ENCODE measurements around the gene PLAAT4.

PLAAT4 gene, protein sequence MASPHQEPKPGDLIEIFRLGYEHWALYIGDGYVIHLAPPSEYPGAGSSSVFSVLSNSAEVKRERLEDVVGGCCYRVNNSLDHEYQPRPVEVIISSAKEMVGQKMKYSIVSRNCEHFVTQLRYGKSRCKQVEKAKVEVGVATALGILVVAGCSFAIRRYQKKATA

DNA sequence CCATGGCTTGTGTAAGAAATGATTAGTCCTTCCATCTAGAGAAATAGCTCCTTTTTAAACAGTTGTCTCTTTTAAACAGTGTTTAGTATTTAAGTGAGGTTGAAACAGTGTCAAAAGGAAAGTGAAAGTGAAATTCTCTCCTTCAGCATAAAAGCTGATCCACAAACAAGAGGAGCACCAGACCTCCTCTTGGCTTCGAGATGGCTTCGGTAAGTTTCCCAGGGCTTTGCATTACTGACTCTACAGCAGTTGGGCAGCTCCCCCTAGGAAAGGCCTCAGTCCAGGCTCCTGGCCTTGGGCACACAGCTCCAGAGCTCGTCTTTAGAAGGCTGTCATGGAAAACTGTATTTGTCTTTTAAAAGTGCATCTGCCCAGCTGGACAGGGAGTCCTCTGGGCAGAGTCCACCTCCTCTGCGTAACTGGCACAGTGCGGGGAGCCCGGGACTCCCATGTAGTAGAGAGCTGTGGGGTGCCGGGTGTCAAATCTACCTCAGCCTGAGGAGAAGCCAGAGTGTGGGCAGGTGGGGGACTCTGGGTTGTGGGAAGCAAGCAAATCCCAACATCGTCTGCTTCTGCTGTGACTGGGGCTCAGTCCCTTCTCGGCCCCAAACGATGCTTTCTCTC lies at the start of gene PLAAT4:
TSS of gene PLAAT4 (plus strand) at position 140 of the 624 bp plus-strand sequence. CDS start at position 201, 61 bp downstream.
- peak; percentile 65 for DNase-seq (ENCODE audit: low read depth)
- TF ChIP-seq, protein P1, sequence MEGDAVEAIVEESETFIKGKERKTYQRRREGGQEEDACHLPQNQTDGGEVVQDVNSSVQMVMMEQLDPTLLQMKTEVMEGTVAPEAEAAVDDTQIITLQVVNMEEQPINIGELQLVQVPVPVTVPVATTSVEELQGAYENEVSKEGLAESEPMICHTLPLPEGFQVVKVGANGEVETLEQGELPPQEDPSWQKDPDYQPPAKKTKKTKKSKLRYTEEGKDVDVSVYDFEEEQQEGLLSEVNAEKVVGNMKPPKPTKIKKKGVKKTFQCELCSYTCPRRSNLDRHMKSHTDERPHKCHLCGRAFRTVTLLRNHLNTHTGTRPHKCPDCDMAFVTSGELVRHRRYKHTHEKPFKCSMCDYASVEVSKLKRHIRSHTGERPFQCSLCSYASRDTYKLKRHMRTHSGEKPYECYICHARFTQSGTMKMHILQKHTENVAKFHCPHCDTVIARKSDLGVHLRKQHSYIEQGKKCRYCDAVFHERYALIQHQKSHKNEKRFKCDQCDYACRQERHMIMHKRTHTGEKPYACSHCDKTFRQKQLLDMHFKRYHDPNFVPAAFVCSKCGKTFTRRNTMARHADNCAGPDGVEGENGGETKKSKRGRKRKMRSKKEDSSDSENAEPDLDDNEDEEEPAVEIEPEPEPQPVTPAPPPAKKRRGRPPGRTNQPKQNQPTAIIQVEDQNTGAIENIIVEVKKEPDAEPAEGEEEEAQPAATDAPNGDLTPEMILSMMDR (IDR thresholded peaks at IDR 0.05; ENCODE audit: low read length, missing control alignments) = peak; percentile 1
- peak within 1 kb of the TSS; percentile 48 for H3K4me3 ChIP-seq (replicated peaks; ENCODE audit: low read depth, low read length)

DNA sequence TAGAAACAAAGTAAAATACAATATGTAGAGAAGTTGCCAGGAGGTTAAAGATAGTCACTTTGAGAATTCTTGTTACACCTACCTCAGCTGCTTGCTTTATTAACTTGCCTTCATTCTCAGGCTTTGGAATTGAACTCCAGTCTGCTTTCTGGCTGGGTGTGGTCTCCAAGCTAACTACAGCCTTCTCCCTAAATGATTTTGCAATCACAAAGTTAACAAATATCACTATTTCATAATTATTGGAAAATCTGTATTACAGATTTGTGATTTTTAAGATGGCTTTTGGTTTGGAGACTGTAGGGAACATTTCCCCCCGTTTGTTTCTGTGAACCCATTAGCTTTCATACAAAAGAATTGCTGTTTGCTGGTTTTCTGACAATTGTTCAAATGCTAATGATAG lies 47.8 kb upstream of the PLAAT4 start:
- TF ChIP-seq, protein P1 (IDR thresholded peaks at IDR 0.05; ENCODE audit: low read length, missing control alignments) = no peak
- DNase-seq (ENCODE audit: low read depth) = no peak
- no peak overlapping the region for H3K4me3 ChIP-seq (replicated peaks; ENCODE audit: low read depth, low read length)

DNA sequence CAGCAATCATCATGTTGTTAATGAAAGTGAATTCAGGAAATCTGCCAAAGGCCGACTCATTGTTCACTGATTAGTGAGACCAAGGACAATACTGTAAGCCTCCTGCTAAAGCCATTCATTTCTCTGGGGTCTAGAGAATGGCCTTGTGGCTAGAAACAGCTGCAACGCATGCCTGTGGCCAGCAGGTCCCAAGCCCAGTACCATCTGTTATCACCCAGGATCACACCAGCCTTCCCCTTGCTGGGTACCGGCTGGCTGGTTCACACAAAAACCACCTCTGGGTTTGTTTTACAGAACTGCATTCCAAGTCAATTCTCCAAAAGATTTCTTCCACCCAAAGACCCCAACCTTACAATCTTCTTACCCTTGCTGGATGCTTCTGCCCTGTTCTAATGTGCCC lies 46.7 kb upstream of the PLAAT4 start:
- TF ChIP-seq, protein P1 (IDR thresholded peaks at IDR 0.05; ENCODE audit: low read length, missing control alignments) = peak; percentile 8
- no peak overlapping the region for H3K4me3 ChIP-seq (replicated peaks; ENCODE audit: low read depth, low read length)
- DNase-seq (ENCODE audit: low read depth) = peak; percentile 48

DNA sequence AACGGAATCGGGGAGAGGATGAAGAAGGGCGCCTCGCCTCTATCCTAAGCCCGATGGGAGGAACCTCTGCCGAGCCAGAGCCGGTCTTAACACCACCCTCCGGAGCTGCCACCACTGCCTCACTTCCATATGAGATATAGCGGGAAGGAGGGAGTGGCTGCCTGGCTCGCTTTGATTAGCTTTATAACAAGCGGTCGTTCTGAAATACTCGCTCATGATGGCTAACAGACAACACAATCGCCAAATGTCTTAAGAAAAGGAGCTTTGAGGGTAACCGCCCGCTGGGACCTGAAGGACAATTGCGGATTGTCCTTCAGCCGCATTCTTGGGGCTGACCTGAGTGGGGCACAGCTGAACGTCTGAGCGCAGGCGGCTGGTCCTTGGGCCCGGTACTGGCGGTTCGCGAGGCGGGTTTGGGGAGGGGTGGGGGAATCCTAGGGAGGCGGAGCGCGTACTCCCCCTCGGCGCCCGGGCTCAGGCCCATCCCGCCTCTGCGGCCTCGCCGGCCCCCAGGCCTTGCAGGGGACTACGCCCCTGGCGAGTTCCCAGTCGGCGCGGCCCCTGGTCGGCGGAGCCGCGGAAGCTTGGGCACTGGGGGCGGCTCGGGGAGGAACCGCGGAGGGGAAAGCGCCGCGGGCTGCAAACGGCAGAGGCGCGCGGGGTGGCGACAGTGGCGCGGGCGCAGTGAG lies 45.9 kb upstream of the PLAAT4 start, which contains the start of gene PLAAT5:
TSS of gene PLAAT5 (minus strand) at position 617 of the 689 bp plus-strand sequence. CDS start at position 484, 133 bp downstream.
- TF ChIP-seq, protein P1 (IDR thresholded peaks at IDR 0.05; ENCODE audit: low read length, missing control alignments) = no peak
- H3K4me3 ChIP-seq (replicated peaks; ENCODE audit: low read depth, low read length) = peak within 1 kb of the TSS; percentile 49
- no peak for DNase-seq (ENCODE audit: low read depth)

DNA sequence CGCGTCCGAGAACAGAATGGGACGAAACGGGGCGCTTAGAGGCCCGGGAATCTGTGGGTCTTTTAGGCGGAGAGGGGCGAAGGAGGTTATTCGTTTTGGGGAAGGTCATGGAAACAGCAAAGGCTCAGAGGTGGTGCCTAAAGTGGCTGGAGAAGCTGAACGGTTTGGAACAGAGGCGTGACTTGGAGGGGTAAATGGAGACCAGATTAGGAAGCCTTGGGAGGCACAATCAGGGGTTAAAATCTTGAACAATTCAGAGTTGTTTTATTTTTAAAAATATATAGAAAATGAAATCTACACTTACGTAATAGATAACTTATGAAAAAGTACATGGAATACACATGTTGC lies 45.4 kb upstream of the PLAAT4 start:
- TF ChIP-seq, protein P1 (IDR thresholded peaks at IDR 0.05; ENCODE audit: low read length, missing control alignments) = no peak
- no peak for DNase-seq (ENCODE audit: low read depth)
- H3K4me3 ChIP-seq (replicated peaks; ENCODE audit: low read depth, low read length) = peak overlapping the region; percentile 49

DNA sequence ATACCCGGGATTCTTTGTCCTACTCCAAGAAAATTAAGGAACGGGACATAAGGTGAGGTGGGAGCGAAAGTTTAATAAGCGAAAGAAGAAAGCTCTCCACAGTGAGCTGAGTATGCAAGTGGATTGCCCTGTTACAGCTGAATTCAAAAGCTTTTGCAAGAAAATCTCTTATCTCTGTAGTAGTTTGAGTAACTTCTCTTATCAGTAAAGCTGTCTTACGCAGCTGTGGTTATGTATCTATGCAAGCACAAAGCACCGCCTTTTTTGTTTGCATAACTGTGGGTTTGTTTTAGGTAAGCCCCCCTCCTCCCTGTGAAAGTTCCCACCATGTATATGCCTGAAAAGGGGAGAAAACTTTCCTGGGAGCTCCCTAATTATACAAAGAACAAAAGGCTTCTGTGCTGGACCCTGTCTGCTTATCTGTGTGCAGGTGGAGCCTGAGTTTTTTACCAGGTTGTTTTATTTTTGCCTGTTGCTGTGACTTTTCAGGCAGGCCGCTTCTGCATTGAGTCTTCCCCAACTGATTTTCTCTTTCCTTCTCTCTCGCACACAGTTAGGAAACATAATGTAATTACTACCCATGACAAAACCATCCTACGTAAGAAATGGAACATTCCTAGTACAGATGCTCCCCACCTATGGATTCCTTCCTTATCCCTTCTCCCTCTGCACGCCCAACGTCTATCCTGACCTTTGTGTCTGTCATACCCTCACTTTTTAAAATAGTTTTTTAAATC lies 44.8 kb upstream of the PLAAT4 start:
- peak overlapping the region; percentile 49 for H3K4me3 ChIP-seq (replicated peaks; ENCODE audit: low read depth, low read length)
- TF ChIP-seq, protein P1 (IDR thresholded peaks at IDR 0.05; ENCODE audit: low read length, missing control alignments) = no peak
- peak; percentile 85 for DNase-seq (ENCODE audit: low read depth)
